ENCODE measurements around the gene KIAA0930.

DNA sequence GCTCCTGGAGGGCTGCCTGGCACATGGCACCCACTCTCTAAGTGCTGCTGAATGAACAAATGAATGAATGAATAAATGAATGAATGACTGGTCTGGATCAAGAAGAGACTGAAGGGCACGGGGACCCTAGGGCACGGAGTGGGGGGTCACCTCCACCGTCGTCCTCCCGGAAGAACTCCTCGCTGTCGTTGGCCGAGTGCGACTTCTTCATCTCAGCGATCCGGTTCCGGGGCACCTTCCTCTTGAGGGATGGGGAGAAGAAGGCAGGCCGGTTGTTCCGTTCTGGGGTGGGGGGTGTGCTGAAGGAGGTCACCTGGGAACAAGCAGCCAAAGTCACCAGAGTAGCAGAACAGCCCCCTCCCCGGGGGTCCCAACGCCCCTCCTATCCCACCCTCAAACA, 41.0 kb downstream of the KIAA0930 start:
- TF ChIP-seq, protein P1, sequence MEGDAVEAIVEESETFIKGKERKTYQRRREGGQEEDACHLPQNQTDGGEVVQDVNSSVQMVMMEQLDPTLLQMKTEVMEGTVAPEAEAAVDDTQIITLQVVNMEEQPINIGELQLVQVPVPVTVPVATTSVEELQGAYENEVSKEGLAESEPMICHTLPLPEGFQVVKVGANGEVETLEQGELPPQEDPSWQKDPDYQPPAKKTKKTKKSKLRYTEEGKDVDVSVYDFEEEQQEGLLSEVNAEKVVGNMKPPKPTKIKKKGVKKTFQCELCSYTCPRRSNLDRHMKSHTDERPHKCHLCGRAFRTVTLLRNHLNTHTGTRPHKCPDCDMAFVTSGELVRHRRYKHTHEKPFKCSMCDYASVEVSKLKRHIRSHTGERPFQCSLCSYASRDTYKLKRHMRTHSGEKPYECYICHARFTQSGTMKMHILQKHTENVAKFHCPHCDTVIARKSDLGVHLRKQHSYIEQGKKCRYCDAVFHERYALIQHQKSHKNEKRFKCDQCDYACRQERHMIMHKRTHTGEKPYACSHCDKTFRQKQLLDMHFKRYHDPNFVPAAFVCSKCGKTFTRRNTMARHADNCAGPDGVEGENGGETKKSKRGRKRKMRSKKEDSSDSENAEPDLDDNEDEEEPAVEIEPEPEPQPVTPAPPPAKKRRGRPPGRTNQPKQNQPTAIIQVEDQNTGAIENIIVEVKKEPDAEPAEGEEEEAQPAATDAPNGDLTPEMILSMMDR (IDR thresholded peaks at IDR 0.05) = no peak
- no peak for TF ChIP-seq POLR2A (IDR thresholded peaks at IDR 0.05)
